ENCODE data around the gene TSPO2. TPM values are rescaled to one million over a fixed set of nuclear protein-coding genes. Genes with fewer than 3 reads are reported as not detected.

The TSPO2 gene
- total RNA-seq, 1 experiment from 2014 or later, result not detected

DNA sequence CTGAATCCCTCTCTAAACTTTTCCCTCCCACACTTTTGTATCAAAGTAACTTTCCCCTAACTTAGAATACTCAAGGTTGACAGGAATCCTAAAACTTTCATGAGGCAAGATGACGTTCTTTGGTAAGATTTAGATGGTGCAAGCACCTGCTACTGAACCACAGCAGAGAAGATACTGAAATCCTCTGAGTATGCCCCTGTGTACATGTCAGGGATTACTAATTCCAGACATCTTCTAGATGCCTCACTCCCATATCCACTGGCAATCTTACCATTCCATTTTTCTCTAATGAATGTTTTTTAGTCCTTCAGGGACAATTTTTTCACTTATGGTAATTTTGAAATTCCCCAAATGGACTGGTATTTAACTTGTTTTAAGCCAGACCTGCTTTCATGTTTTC is 19.8 kb downstream of the TSPO2 start (continued):
- TF ChIP-seq ZFX (IDR thresholded peaks at IDR 0.05) (no peak), SIN3A (IDR thresholded peaks at IDR 0.05; ENCODE audit: low read depth) (no peak)

DNA sequence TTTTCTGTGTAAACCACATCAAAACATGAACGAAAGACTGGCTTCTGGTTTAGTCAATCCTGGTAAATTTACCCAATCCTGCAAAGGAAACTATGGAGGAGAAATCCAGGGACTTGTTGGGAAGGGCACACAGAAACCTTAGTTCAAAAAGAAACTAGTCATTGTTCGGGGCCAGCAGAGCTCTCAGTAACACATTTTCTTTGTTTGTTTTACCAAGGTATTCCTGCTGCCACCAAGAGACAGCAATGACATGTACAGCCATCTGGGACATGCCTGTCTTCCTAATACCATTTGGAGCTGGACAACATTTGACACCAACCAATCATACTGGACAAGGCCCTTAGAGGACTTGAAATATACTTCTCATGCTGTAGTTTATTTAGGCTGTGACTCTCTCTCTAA is 21.6 kb downstream of the TSPO2 start:
- H3K4me1 ChIP-seq (ENCODE audit: control insufficient read depth in 1 of 2, insufficient read depth in 2 of 2, low read length in 2 of 2), result peaks cover 0 to 14% of the 10 kb centered on the region in 2 experiments; a peak in 1 of 4 replicates
- H3K4me3 ChIP-seq (replicated peaks in 1 of 2; ENCODE audit: low read depth in 1 of 2, low read length in 2 of 2), result no peak overlapping the region
- H3K27me3 ChIP-seq (ENCODE audit: insufficient read depth, low read length), result no peaks in the 10 kb centered on the region
- no peak for DNase-seq (ENCODE audit: low read depth, low spot score)
- H4K20me1 ChIP-seq (ENCODE audit: insufficient read depth), result no peaks in the 10 kb centered on the region
- no peak overlapping the region for H2AFZ ChIP-seq (ENCODE audit: low read depth, low read length, poor library complexity, severe bottlenecking)
- no peak for ATAC-seq
- H3K9ac ChIP-seq (ENCODE audit: low read length), result no peak overlapping the region
- peaks cover 0 to 10% of the 10 kb centered on the region in 2 experiments; a peak in 2 of 4 replicates for H3K36me3 ChIP-seq (ENCODE audit: control insufficient read depth in 1 of 2, insufficient read depth in 2 of 2, low read length in 2 of 2)
- POLR2A ChIA-PET, result no interaction called here
- H3K9me3 ChIP-seq (ENCODE audit: control insufficient read depth in 1 of 2, insufficient read depth in 1 of 2, low read depth in 1 of 2, low read length in 2 of 2), result no peaks in the 10 kb centered on the region
- RAD21 ChIA-PET (ENCODE audit: low non-redundant PET in 1 of 2, low total read pairs in 2 of 2, uncharacterized antibody in 2 of 2, unreplicated experiment in 2 of 2), result no interaction called here
- H3K9me2 ChIP-seq (ENCODE audit: insufficient read depth), result no peaks in the 10 kb centered on the region
- H3K27ac ChIP-seq (ENCODE audit: low read depth, low read length), result no peak overlapping the region
- CTCF ChIA-PET, result interaction anchor here (0.9 kb wide), 1 partner anchor 28 kb away, joined by 3 read pairs; no protein-coding TSS in a partner anchor
- intact Hi-C loops (cut with micrococcal nuclease), result no loop called here
- no peaks in the 10 kb centered on the region for H3K79me2 ChIP-seq (ENCODE audit: insufficient read depth, low read length)
- TF ChIP-seq, protein P1, sequence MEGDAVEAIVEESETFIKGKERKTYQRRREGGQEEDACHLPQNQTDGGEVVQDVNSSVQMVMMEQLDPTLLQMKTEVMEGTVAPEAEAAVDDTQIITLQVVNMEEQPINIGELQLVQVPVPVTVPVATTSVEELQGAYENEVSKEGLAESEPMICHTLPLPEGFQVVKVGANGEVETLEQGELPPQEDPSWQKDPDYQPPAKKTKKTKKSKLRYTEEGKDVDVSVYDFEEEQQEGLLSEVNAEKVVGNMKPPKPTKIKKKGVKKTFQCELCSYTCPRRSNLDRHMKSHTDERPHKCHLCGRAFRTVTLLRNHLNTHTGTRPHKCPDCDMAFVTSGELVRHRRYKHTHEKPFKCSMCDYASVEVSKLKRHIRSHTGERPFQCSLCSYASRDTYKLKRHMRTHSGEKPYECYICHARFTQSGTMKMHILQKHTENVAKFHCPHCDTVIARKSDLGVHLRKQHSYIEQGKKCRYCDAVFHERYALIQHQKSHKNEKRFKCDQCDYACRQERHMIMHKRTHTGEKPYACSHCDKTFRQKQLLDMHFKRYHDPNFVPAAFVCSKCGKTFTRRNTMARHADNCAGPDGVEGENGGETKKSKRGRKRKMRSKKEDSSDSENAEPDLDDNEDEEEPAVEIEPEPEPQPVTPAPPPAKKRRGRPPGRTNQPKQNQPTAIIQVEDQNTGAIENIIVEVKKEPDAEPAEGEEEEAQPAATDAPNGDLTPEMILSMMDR (IDR thresholded peaks at IDR 0.05 in 2 of 3, conservative IDR thresholded peaks at IDR 0.05 in 1 of 3; ENCODE audit: borderline replicate concordance in 1 of 3, insufficient read depth in 1 of 3, low read depth in 2 of 3, low read length in 2 of 3), result no peak
- TF ChIP-seq SIN3A (IDR thresholded peaks at IDR 0.05; ENCODE audit: low read depth), result no peak
- TF ChIP-seq POLR2A (IDR thresholded peaks at IDR 0.05; ENCODE audit: borderline replicate concordance, extremely low read depth, insufficient read depth, insufficient read length), result no peak
- TF ChIP-seq POLR2AphosphoS5 (IDR thresholded peaks at IDR 0.05; ENCODE audit: low read depth, low read length), result no peak
- TF ChIP-seq FOSL1 (IDR thresholded peaks at IDR 0.05; ENCODE audit: low read depth), result no peak
- TF ChIP-seq, protein P2, sequence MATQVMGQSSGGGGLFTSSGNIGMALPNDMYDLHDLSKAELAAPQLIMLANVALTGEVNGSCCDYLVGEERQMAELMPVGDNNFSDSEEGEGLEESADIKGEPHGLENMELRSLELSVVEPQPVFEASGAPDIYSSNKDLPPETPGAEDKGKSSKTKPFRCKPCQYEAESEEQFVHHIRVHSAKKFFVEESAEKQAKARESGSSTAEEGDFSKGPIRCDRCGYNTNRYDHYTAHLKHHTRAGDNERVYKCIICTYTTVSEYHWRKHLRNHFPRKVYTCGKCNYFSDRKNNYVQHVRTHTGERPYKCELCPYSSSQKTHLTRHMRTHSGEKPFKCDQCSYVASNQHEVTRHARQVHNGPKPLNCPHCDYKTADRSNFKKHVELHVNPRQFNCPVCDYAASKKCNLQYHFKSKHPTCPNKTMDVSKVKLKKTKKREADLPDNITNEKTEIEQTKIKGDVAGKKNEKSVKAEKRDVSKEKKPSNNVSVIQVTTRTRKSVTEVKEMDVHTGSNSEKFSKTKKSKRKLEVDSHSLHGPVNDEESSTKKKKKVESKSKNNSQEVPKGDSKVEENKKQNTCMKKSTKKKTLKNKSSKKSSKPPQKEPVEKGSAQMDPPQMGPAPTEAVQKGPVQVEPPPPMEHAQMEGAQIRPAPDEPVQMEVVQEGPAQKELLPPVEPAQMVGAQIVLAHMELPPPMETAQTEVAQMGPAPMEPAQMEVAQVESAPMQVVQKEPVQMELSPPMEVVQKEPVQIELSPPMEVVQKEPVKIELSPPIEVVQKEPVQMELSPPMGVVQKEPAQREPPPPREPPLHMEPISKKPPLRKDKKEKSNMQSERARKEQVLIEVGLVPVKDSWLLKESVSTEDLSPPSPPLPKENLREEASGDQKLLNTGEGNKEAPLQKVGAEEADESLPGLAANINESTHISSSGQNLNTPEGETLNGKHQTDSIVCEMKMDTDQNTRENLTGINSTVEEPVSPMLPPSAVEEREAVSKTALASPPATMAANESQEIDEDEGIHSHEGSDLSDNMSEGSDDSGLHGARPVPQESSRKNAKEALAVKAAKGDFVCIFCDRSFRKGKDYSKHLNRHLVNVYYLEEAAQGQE (IDR thresholded peaks at IDR 0.05; ENCODE audit: low read depth), result no peak
- TF ChIP-seq SP1 (IDR thresholded peaks at IDR 0.05; ENCODE audit: low read depth), result no peak
- TF ChIP-seq CEBPB (IDR thresholded peaks at IDR 0.05; ENCODE audit: low read depth), result no peak
- no peak for TF ChIP-seq CBX3 (IDR thresholded peaks at IDR 0.05; ENCODE audit: low read depth)
- no peak for TF ChIP-seq ELF1 (IDR thresholded peaks at IDR 0.05; ENCODE audit: borderline replicate concordance, low read depth)
- TF ChIP-seq RAD21 (IDR thresholded peaks at IDR 0.05; ENCODE audit: low read depth), result no peak
- no peak for TF ChIP-seq ZFX (IDR thresholded peaks at IDR 0.05)
- no peak for TF ChIP-seq EZH2phosphoT487 (IDR thresholded peaks at IDR 0.05; ENCODE audit: borderline replicate concordance)
- TF ChIP-seq EGR1 (IDR thresholded peaks at IDR 0.05; ENCODE audit: low read depth), result no peak
- TF ChIP-seq, protein P3, sequence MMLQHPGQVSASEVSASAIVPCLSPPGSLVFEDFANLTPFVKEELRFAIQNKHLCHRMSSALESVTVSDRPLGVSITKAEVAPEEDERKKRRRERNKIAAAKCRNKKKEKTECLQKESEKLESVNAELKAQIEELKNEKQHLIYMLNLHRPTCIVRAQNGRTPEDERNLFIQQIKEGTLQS (IDR thresholded peaks at IDR 0.05), result no peak
- TF ChIP-seq, protein P4, sequence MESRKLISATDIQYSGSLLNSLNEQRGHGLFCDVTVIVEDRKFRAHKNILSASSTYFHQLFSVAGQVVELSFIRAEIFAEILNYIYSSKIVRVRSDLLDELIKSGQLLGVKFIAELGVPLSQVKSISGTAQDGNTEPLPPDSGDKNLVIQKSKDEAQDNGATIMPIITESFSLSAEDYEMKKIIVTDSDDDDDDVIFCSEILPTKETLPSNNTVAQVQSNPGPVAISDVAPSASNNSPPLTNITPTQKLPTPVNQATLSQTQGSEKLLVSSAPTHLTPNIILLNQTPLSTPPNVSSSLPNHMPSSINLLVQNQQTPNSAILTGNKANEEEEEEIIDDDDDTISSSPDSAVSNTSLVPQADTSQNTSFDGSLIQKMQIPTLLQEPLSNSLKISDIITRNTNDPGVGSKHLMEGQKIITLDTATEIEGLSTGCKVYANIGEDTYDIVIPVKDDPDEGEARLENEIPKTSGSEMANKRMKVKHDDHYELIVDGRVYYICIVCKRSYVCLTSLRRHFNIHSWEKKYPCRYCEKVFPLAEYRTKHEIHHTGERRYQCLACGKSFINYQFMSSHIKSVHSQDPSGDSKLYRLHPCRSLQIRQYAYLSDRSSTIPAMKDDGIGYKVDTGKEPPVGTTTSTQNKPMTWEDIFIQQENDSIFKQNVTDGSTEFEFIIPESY (IDR thresholded peaks at IDR 0.05; ENCODE audit: extremely low read depth, insufficient replicate concordance, low read length), result no peak
- no peak for TF ChIP-seq ZNF274 (IDR thresholded peaks at IDR 0.05; ENCODE audit: low read depth, low read length)
- TF ChIP-seq YY1 (IDR thresholded peaks at IDR 0.05; ENCODE audit: extremely low read depth, insufficient replicate concordance, low read depth, low read length), result no peak
- no peak for TF ChIP-seq TCF7L2 (IDR thresholded peaks at IDR 0.05; ENCODE audit: borderline replicate concordance, extremely low read depth, insufficient read depth, insufficient read length)
- TF ChIP-seq JUND (IDR thresholded peaks at IDR 0.05), result no peak
- BruUV-seq (replicated peaks), result no TSS peak
- no peak overlapping the region for H3K4me2 ChIP-seq (ENCODE audit: low read length)
